Activated T-cell treated with anti-CD3 and anti-CD28 coated beads, Interleukin-2, amount 50 U/mL, for 4 hours (primary cell): Measurements from ENCODE around the gene PLA2G3. TPM values are rescaled to one million over a fixed set of nuclear protein-coding genes. Genes with fewer than 3 reads are reported as not detected.

ENCODE experiments used
- ATAC-seq, 2 donors: fragments of 200-7000 bp; cut with Tn5 transposase; one replicate each; pipeline ENCODE4 v1.10.0; 2021
- DNase-seq: peaks from one replicate; pipeline ENCODE4 v3.0.0-alpha.2; 2020
- H3K27me3 Mint-ChIP-seq: one replicate; pipeline ENCODE4 v1.8.0; 2021; ENCODE audit warnings: low read depth, mixed read lengths
- H3K36me3 Mint-ChIP-seq: one replicate; pipeline ENCODE4 v1.8.0; 2022; ENCODE audit warnings: mixed read lengths; ENCODE audit not compliant: insufficient read depth
- H3K4me1 Mint-ChIP-seq: one replicate; pipeline ENCODE4 v1.8.0; 2021; ENCODE audit warnings: low read depth, mixed read lengths
- H3K4me3 Mint-ChIP-seq: one replicate; pipeline ENCODE4 v1.8.0; 2021; ENCODE audit warnings: mild to moderate bottlenecking, moderate library complexity, mixed read lengths
- H3K9me3 Mint-ChIP-seq: one replicate; pipeline ENCODE4 v1.8.0; 2021; ENCODE audit warnings: mixed read lengths
- total RNA-seq, 3 donors: library from RNA; stranded (reverse); gene quantifications; one replicate each; pipeline ENCODE4 v1.2.1, GENCODE V29; 2021

The PLA2G3 gene
- total RNA-seq, 3 donors from 2014 or later = not detected

GRCh38 chr22:31085493-31085824 is 54.8 kb downstream of the PLA2G3 start:
- Mint-ChIP-seq H3K36me3 (no peaks in the 10 kb centered on the region), H3K4me1 (peaks cover 37% of the 10 kb centered on the region)
- no peak for DNase-seq

GRCh38 chr22:31084811-31085492 is 55.4 kb downstream of the PLA2G3 start:
- peak; percentile 85 for DNase-seq
- H3K4me3 Mint-ChIP-seq = peak overlapping the region; percentile 92
- peak; percentile 87 to 89 for ATAC-seq
- no peaks in the 10 kb centered on the region for H3K36me3 Mint-ChIP-seq
- H3K27me3 Mint-ChIP-seq = no peaks in the 10 kb centered on the region
- H3K4me1 Mint-ChIP-seq = peaks cover 38% of the 10 kb centered on the region
- no peaks in the 10 kb centered on the region for H3K9me3 Mint-ChIP-seq

More at GRCh38 chr22:31085493-31085824, 54.8 kb downstream of the PLA2G3 start:
- H3K27me3 Mint-ChIP-seq = no peaks in the 10 kb centered on the region
- peak overlapping the region; percentile 83 for H3K4me3 Mint-ChIP-seq
- no peak for ATAC-seq
- H3K9me3 Mint-ChIP-seq = no peaks in the 10 kb centered on the region

Other genes starting within 250 kb of the PLA2G3 start
- 10 to 100 TPM; 26.9 to 27.7 (median 27.6) TPM for gene MORC2, start 171.7 kb downstream of the PLA2G3 start, total RNA-seq
- 10 to 100 TPM; 33.8 to 43.6 (median 36.3) TPM for gene TUG1, start 171.2 kb downstream of the PLA2G3 start, total RNA-seq
- gene SMTN, start 59.2 kb downstream of the PLA2G3 start, total RNA-seq = 10 to 100 TPM in 1 of 3 donors, 1 to 10 TPM in 2; 8.9 to 10.4 (median 9.4) TPM
- gene SELENOM, start 32.9 kb downstream of the PLA2G3 start, total RNA-seq = 10 to 100 TPM in 2 of 3 donors, 1 to 10 TPM in 1; 8.1 to 19.2 (median 12.1) TPM
- under 1 TPM in 2 of 3 donors, not detected in 1; 0.16 to 0.21 TPM for gene INPP5J, start 17.5 kb downstream of the PLA2G3 start, total RNA-seq
- 10 to 100 TPM; 25.3 to 34.1 (median 29.9) TPM for gene RNF185, start 19.7 kb upstream of the PLA2G3 start, total RNA-seq
- 10 to 100 TPM; 18.6 to 22.6 (median 20.6) TPM for gene LIMK2, start 71.8 kb upstream of the PLA2G3 start, total RNA-seq
- gene PIK3IP1, start 152.0 kb upstream of the PLA2G3 start, total RNA-seq = 1 to 10 TPM; 7.3 to 8.6 (median 7.9) TPM
- 10 to 100 TPM; 33.7 to 42.7 (median 41.4) TPM for gene PATZ1, start 205.8 kb upstream of the PLA2G3 start, total RNA-seq